ENCODE results near the gene CEP20. TPM values are rescaled to one million over a fixed set of nuclear protein-coding genes. Genes with fewer than 3 reads are reported as not detected.

The CEP20 gene
- total RNA-seq, 1 donor from 2014 or later, result 101 TPM

DNA sequence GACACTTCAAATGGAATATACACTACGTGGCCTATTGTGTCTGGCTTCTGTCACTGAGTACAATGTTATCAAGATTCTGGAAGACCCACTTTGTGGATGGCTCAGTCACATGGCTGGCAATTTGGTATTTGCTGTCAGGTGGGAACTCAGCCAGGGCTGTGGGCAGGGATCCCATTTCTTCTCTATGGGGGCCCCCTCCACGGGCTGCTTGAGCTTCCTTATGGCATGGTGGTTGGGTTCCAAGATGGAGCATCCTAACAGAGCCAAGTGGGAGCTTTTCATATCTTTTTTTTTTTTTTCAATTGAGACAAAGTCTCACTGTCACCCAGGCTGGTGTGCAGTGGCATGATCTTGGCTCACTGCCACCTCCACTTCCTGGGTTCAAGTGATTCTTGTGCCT is 18.0 kb upstream of the CEP20 start:
- Histone ChIP-seq H3K4me1 (no peaks in the 10 kb centered on the region), H2AFZ (replicated peaks) (no peak overlapping the region), H3K27me3 (no peaks in the 10 kb centered on the region), H3K4me3 (no peak overlapping the region), H3K27ac (no peak overlapping the region), H3K79me2 (ENCODE audit: low read depth) (no peaks in the 10 kb centered on the region), H3K9me3 (ENCODE audit: low read depth) (no peaks in the 10 kb centered on the region), H4K20me1 (ENCODE audit: low read depth) (no peaks in the 10 kb centered on the region), H3K4me2 (no peak overlapping the region), H3K36me3 (no peaks in the 10 kb centered on the region), H3K9ac (no peak overlapping the region), H3F3A (ENCODE audit: low read depth) (no peaks in the 10 kb centered on the region)
- Mint-ChIP-seq H3K9me3 (no peaks in the 10 kb centered on the region), H3K36me3 (no peaks in the 10 kb centered on the region), H3K4me3 (no peak overlapping the region), H3K4me1 (no peaks in the 10 kb centered on the region), H3K27ac (no peak overlapping the region), H3K27me3 (ENCODE audit: insufficient read depth, low read depth) (peaks cover 5% of the 10 kb centered on the region)
- TF ChIP-seq, protein P1, sequence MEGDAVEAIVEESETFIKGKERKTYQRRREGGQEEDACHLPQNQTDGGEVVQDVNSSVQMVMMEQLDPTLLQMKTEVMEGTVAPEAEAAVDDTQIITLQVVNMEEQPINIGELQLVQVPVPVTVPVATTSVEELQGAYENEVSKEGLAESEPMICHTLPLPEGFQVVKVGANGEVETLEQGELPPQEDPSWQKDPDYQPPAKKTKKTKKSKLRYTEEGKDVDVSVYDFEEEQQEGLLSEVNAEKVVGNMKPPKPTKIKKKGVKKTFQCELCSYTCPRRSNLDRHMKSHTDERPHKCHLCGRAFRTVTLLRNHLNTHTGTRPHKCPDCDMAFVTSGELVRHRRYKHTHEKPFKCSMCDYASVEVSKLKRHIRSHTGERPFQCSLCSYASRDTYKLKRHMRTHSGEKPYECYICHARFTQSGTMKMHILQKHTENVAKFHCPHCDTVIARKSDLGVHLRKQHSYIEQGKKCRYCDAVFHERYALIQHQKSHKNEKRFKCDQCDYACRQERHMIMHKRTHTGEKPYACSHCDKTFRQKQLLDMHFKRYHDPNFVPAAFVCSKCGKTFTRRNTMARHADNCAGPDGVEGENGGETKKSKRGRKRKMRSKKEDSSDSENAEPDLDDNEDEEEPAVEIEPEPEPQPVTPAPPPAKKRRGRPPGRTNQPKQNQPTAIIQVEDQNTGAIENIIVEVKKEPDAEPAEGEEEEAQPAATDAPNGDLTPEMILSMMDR (IDR thresholded peaks at IDR 0.05), result no peak
- TF ChIP-seq EZH2phosphoT487 (IDR thresholded peaks at IDR 0.05) (no peak), EZH2 (IDR thresholded peaks at IDR 0.05) (no peak)
- DNase-seq (ENCODE audit: low spot score), result no peak

DNA sequence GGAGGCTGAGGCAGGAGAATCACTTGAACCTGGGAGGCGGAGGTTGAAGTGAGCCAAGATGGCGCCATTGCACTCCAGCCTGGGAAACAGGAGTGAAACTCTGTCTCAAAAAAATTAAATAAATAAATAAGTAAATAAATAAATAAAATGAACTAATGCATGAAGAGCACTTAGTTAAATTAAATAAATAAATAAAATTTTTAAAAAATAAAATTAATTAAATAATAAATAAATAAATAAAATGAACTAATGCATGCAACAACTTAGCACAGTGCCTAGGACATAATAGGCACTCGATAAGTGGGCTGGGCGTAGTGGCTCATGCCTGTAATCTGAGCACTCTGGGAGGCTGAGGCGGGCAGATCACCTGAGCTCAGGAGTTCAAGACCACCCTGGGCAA is 15.6 kb upstream of the CEP20 start:
- DNase-seq (ENCODE audit: low spot score), result no peak
- H3F3A ChIP-seq (ENCODE audit: low read depth), result no peaks in the 10 kb centered on the region
- no peak overlapping the region for H3K9ac ChIP-seq
- no peak overlapping the region for H2AFZ ChIP-seq (replicated peaks)
- no peaks in the 10 kb centered on the region for H3K9me3 ChIP-seq (ENCODE audit: low read depth)
- no peaks in the 10 kb centered on the region for H3K27me3 ChIP-seq
- no peaks in the 10 kb centered on the region for H3K36me3 Mint-ChIP-seq
- H3K4me1 ChIP-seq, result no peaks in the 10 kb centered on the region
- H3K9me3 Mint-ChIP-seq, result no peaks in the 10 kb centered on the region
- H3K27me3 Mint-ChIP-seq (ENCODE audit: insufficient read depth, low read depth), result peaks cover 5% of the 10 kb centered on the region
- H3K27ac ChIP-seq, result no peak overlapping the region
- H3K27ac Mint-ChIP-seq, result no peak overlapping the region
- no peak overlapping the region for H3K4me3 ChIP-seq
- no peaks in the 10 kb centered on the region for H4K20me1 ChIP-seq (ENCODE audit: low read depth)
- H3K4me1 Mint-ChIP-seq, result no peaks in the 10 kb centered on the region
- no peaks in the 10 kb centered on the region for H3K79me2 ChIP-seq (ENCODE audit: low read depth)
- H3K4me2 ChIP-seq, result no peak overlapping the region
- no peak overlapping the region for H3K4me3 Mint-ChIP-seq
- H3K36me3 ChIP-seq, result no peaks in the 10 kb centered on the region
- TF ChIP-seq, protein P1 (IDR thresholded peaks at IDR 0.05), result no peak
- TF ChIP-seq EZH2 (IDR thresholded peaks at IDR 0.05), result no peak
- no peak for TF ChIP-seq EZH2phosphoT487 (IDR thresholded peaks at IDR 0.05)

DNA sequence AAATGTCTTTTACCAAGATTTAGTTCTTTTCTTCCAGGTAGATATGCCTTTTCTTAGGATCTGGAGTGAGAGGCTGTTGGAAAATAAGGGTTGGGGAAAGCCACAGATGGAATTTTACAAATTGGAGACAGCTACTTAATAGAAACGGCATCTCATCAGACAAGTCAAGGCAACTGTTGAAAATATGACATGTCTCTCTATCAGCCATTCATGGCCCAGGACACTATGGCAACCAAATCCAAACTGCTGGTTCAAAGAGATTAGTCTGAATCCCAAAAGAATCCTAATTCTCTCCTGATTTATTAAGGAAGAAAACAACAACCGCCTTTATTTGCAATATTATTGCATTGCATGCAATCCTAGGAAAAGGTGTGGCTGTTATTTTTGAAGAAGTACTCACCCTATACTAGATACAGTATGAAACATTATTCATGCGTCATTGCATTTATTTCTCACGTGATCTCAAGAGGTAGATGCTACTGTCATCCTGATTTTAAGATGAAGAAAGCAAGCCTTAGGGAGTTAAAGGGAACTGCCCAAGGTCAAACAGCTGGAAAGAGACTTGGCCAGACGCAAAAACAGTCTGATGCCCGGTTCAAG is 12.6 kb upstream of the CEP20 start:
- Mint-ChIP-seq H3K4me1 (no peaks in the 10 kb centered on the region), H3K27ac (no peak overlapping the region), H3K36me3 (no peaks in the 10 kb centered on the region), H3K4me3 (no peak overlapping the region), H3K9me3 (no peaks in the 10 kb centered on the region), H3K27me3 (ENCODE audit: insufficient read depth, low read depth) (peaks cover 10% of the 10 kb centered on the region)
- H3K36me3 ChIP-seq, result no peaks in the 10 kb centered on the region
- no peaks in the 10 kb centered on the region for H4K20me1 ChIP-seq (ENCODE audit: low read depth)
- H3F3A ChIP-seq (ENCODE audit: low read depth), result no peaks in the 10 kb centered on the region
- no peaks in the 10 kb centered on the region for H3K4me1 ChIP-seq
- no peaks in the 10 kb centered on the region for H3K79me2 ChIP-seq (ENCODE audit: low read depth)
- DNase-seq (ENCODE audit: low spot score), result no peak
- no peak overlapping the region for H3K9ac ChIP-seq
- no peak overlapping the region for H2AFZ ChIP-seq (replicated peaks)
- H3K27me3 ChIP-seq, result no peaks in the 10 kb centered on the region
- no peak for TF ChIP-seq EZH2 (IDR thresholded peaks at IDR 0.05)
- TF ChIP-seq EZH2phosphoT487 (IDR thresholded peaks at IDR 0.05), result no peak
- TF ChIP-seq, protein P1 (IDR thresholded peaks at IDR 0.05), result no peak
- no peak overlapping the region for H3K27ac ChIP-seq
- H3K4me3 ChIP-seq, result no peak overlapping the region
- H3K4me2 ChIP-seq, result no peak overlapping the region
- no peaks in the 10 kb centered on the region for H3K9me3 ChIP-seq (ENCODE audit: low read depth)
